K562 (cell line): Measurements from ENCODE around the gene ADSS2.

Experiments
- CSDE1 ChIP-seq, 2 experiments: fragments of 450-650 bp; IDR thresholded peaks; 2 replicates each; pipeline ENCODE4 v1.6.1; 2016; ENCODE audit warnings: mild to moderate bottlenecking in 1 of 2
- CTCF ChIP-seq, 3 experiments: IDR thresholded peaks in 2 of 3; conservative IDR thresholded peaks in 1 of 3; 2 replicates each; pipeline ENCODE4 v1.5.1; 2011 to 2012; ENCODE audit warnings: low read length in 3 of 3, mild to moderate bottlenecking in 3 of 3, control low read depth in 2 of 3, improper control_type of control experiment in 1 of 3, inconsistent platforms in 1 of 3, low read depth in 1 of 3, mixed read lengths in 1 of 3, moderate library complexity in 1 of 3; ENCODE audit not compliant: insufficient read depth in 2 of 3
- HNRNPK ChIP-seq: fragments of 200-400 bp; formaldehyde crosslinking; IDR thresholded peaks from one replicate; pipeline ENCODE4 v1.6.1; 2018; ENCODE audit warnings: mild to moderate bottlenecking, low read depth, low read length; ENCODE audit not compliant: poor library complexity, severe bottlenecking
- MYC ChIP-seq, 2 experiments: fragments of 250-450 bp in 1 of 2; sonication (Bioruptor Pico) in 1 of 2; IDR thresholded peaks; 2 replicates each; pipeline versions ENCODE4 v1.5.1 to v1.6.1; 2012 to 2021; ENCODE audit warnings: low read depth in 2 of 2, borderline replicate concordance in 1 of 2, improper control_type of control experiment in 1 of 2, low read length in 1 of 2, mild to moderate bottlenecking in 1 of 2, moderate library complexity in 1 of 2
- NFIC ChIP-seq: fragments of 450-650 bp; IDR thresholded peaks from 2 replicates; pipeline ENCODE4 v1.6.1; 2017; ENCODE audit warnings: mild to moderate bottlenecking, inconsistent platforms
- NFYB ChIP-seq: IDR thresholded peaks from 2 replicates; pipeline ENCODE4 v1.6.1; 2011; ENCODE audit warnings: mild to moderate bottlenecking, moderate library complexity; ENCODE audit not compliant: insufficient read length; ENCODE audit errors: extremely low read depth
- NR3C1 ChIP-seq: sonication (generic); formaldehyde crosslinking; IDR thresholded peaks from 2 replicates; pipeline ENCODE4 v1.8.1; 2022; ENCODE audit warnings: missing genetic modification reagents
- POLR2AphosphoS5 ChIP-seq: IDR thresholded peaks from 2 replicates; pipeline ENCODE4 v1.6.1; 2011; ENCODE audit warnings: mild to moderate bottlenecking, low read depth, low read length, moderate library complexity; ENCODE audit not compliant: control insufficient read depth, insufficient read depth
- PYGO2 ChIP-seq: fragments of 450-650 bp; IDR thresholded peaks from 2 replicates; pipeline ENCODE4 v1.6.1; 2016; ENCODE audit warnings: mild to moderate bottlenecking, missing genetic modification characterization, moderate library complexity, missing compliant biosample characterization
- ZBTB1 ChIP-seq: sonication (generic); formaldehyde crosslinking; IDR thresholded peaks from 2 replicates; pipeline ENCODE4 v1.8.1; 2023; ENCODE audit warnings: missing genetic modification reagents, low read depth, mild to moderate bottlenecking, borderline replicate concordance

GRCh38 chr1:244445320-244446181, 6.2 kb downstream of the ADSS2 start:
- TF ChIP-seq CTCF (IDR thresholded peaks at IDR 0.05 in 2 of 3, conservative IDR thresholded peaks at IDR 0.05 in 1 of 3; ENCODE audit: insufficient read depth in 2 of 3, low read depth in 1 of 3, low read length in 3 of 3) (no peak), POLR2AphosphoS5 (no peak), NFYB (no peak), ZBTB1 (CRISPR knock-in tag) (no peak), NR3C1 (CRISPR knock-in tag) (no peak), PYGO2 (tag) (no peak), NFIC (no peak), MYC (IDR thresholded peaks at IDR 0.05; ENCODE audit: low read depth, low read length) (no peak), MYC (CRISPR knock-in tag; IDR thresholded peaks at IDR 0.05; ENCODE audit: borderline replicate concordance, low read depth) (no peak), CSDE1 (IDR thresholded peaks at IDR 0.05) (no peak), HNRNPK (no peak)
